Thyroid gland (tissue), 4 donors: Measurements from ENCODE around the gene RPL28.

Experiments used
- CTCF ChIP-seq, 6 experiments: fragments of 200-600 bp in 3 of 6; fragments of 450-650 bp in 3 of 6; sonication (generic) in 3 of 6; IDR thresholded peaks; one replicate each; pipeline ENCODE4 v1.5.1; 2016 to 2019; ENCODE audit warnings: antibody characterized with exemption in 6 of 6, mild to moderate bottlenecking in 2 of 6, inconsistent platforms in 1 of 6, moderate library complexity in 1 of 6
- POLR2A ChIP-seq, 2 donors: fragments of 450-650 bp; IDR thresholded peaks; one replicate each; pipeline ENCODE4 v1.6.1; 2017; ENCODE audit warnings: antibody characterized with exemption in 2 of 2, mild to moderate bottlenecking in 2 of 2, moderate library complexity in 1 of 2

DNA sequence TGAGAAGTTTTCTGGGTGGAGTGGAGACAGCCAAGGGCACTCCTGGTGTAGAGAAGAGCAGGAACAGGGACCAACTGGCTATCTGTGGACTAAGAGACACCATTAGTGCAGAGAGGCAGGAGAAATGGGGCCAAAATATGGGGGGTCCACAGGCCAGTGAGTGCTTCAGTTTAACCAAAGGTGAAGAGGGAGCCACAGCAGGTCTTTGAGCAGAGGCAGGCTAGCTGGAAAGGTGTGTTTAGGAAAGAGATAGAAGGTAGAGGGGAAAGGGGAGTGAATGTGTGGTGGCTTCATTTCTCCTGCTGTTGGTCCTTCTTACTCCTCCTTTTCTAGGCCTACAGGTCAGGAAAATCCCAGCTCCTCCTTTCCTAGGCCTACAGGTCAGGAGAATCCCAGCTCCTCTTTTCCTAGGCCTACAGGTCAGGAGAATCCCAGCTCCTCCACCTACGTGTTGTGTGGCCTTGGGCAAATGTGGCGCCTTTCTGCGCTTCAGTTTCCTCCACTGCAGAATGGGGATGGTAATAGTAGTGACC, 3.1 kb upstream of the RPL28 start:
- no peak for TF ChIP-seq CTCF (IDR thresholded peaks at IDR 0.05)
- TF ChIP-seq POLR2A (IDR thresholded peaks at IDR 0.05), result no peak
